ENCODE measurements around the gene ZNF726.
"Not testable (repeated sequence)": the region's sequence is repeated elsewhere in the genome, so short reads cannot be mapped to it uniquely, and the experiment has no call there.

DNA sequence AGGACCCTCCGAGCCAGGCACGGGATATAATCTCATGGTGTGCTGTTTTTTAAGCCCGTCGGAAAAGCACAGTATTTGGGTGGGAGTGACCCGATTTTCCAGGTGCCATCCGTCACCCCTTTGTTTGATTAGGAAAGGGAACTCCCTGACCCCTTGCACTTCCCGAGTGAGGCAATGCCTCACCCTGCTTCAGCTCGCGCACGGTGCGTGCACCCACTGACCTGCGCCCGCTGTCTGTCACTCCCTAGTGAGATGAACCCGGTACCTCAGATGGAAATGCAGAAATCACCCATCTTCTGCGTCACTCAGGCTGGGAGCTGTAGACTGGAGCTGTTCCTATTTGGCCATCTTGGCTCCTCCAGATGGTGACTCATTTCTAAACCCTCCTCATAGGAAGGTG lies 18.6 kb upstream of the ZNF726 start:
- TF ChIP-seq, protein P1, sequence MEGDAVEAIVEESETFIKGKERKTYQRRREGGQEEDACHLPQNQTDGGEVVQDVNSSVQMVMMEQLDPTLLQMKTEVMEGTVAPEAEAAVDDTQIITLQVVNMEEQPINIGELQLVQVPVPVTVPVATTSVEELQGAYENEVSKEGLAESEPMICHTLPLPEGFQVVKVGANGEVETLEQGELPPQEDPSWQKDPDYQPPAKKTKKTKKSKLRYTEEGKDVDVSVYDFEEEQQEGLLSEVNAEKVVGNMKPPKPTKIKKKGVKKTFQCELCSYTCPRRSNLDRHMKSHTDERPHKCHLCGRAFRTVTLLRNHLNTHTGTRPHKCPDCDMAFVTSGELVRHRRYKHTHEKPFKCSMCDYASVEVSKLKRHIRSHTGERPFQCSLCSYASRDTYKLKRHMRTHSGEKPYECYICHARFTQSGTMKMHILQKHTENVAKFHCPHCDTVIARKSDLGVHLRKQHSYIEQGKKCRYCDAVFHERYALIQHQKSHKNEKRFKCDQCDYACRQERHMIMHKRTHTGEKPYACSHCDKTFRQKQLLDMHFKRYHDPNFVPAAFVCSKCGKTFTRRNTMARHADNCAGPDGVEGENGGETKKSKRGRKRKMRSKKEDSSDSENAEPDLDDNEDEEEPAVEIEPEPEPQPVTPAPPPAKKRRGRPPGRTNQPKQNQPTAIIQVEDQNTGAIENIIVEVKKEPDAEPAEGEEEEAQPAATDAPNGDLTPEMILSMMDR (IDR thresholded peaks at IDR 0.05; ENCODE audit: poor library complexity) = not testable (repeated sequence)
- not testable (repeated sequence) for TF ChIP-seq EZH2 (IDR thresholded peaks at IDR 0.05; ENCODE audit: borderline replicate concordance); EZH2phosphoT487 (IDR thresholded peaks at IDR 0.05; ENCODE audit: low read depth, severe bottlenecking, unreplicated experiment)

Measured in hepatocyte (in vitro differentiated cells).